ENCODE measurements around the gene CCDC200. TPM values are rescaled to one million over a fixed set of nuclear protein-coding genes. Genes with fewer than 3 reads are reported as not detected.

CCDC200 gene
- total RNA-seq, 1 donor from 2014 or later, result not detected

- DNase-seq (ENCODE audit: low spot score), result no peak
- Mint-ChIP-seq H3K4me3 (ENCODE audit: unreplicated experiment) (no peak overlapping the region), H3K27ac (ENCODE audit: unreplicated experiment) (no peak overlapping the region), H3K36me3 (ENCODE audit: low read depth, unreplicated experiment) (peaks cover 13% of the 10 kb centered on the region), H3K4me1 (ENCODE audit: unreplicated experiment) (no peaks in the 10 kb centered on the region), H3K27me3 (ENCODE audit: unreplicated experiment) (peaks cover 1% of the 10 kb centered on the region), H3K9me3 (ENCODE audit: unreplicated experiment) (no peaks in the 10 kb centered on the region)
- TF ChIP-seq CTCF (IDR thresholded peaks at IDR 0.05; ENCODE audit: unreplicated experiment), result no peak
Measured at GRCh38 chr17:43183921-43184320, 44.5 kb downstream of the CCDC200 start.

GRCh38 chr17:43176119-43176570, 52.3 kb downstream of the CCDC200 start:
- Mint-ChIP-seq H3K9me3 (ENCODE audit: unreplicated experiment) (no peaks in the 10 kb centered on the region), H3K36me3 (ENCODE audit: low read depth, unreplicated experiment) (peaks cover 11% of the 10 kb centered on the region), H3K4me1 (ENCODE audit: unreplicated experiment) (peaks cover 30% of the 10 kb centered on the region), H3K27me3 (ENCODE audit: unreplicated experiment) (no peaks in the 10 kb centered on the region), H3K4me3 (ENCODE audit: unreplicated experiment) (no peak overlapping the region), H3K27ac (ENCODE audit: unreplicated experiment) (peak overlapping the region; percentile 84)
- no peak for DNase-seq (ENCODE audit: low spot score)
- TF ChIP-seq CTCF (IDR thresholded peaks at IDR 0.05; ENCODE audit: unreplicated experiment), result no peak

GRCh38 chr17:43175213-43176118, 53.0 kb downstream of the CCDC200 start:
- Mint-ChIP-seq H3K9me3 (ENCODE audit: unreplicated experiment) (no peaks in the 10 kb centered on the region), H3K27ac (ENCODE audit: unreplicated experiment) (peak overlapping the region; percentile 34), H3K27me3 (ENCODE audit: unreplicated experiment) (no peaks in the 10 kb centered on the region), H3K36me3 (ENCODE audit: low read depth, unreplicated experiment) (peaks cover 11% of the 10 kb centered on the region), H3K4me3 (ENCODE audit: unreplicated experiment) (no peak overlapping the region), H3K4me1 (ENCODE audit: unreplicated experiment) (peaks cover 30% of the 10 kb centered on the region)
- TF ChIP-seq CTCF (IDR thresholded peaks at IDR 0.05; ENCODE audit: unreplicated experiment), result no peak
- DNase-seq (ENCODE audit: low spot score), result no peak

- Mint-ChIP-seq H3K36me3 (ENCODE audit: low read depth, unreplicated experiment) (no peaks in the 10 kb centered on the region), H3K4me1 (ENCODE audit: unreplicated experiment) (peaks cover 39% of the 10 kb centered on the region), H3K9me3 (ENCODE audit: unreplicated experiment) (no peaks in the 10 kb centered on the region), H3K27ac (ENCODE audit: unreplicated experiment) (no peak overlapping the region), H3K27me3 (ENCODE audit: unreplicated experiment) (peaks cover 3% of the 10 kb centered on the region), H3K4me3 (ENCODE audit: unreplicated experiment) (no peak overlapping the region)
- TF ChIP-seq CTCF (IDR thresholded peaks at IDR 0.05; ENCODE audit: unreplicated experiment), result no peak
- peak; percentile 20 for DNase-seq (ENCODE audit: low spot score)
Measured at GRCh38 chr17:43171586-43172487, 56.6 kb downstream of the CCDC200 start.

Other genes with a start within 250 kb of the CCDC200 start
- 1.5 TPM for gene PTGES3L, start 248.5 kb downstream of the CCDC200 start, total RNA-seq (ENCODE audit: unreplicated experiment)
- gene RUNDC1, start 248.1 kb downstream of the CCDC200 start, total RNA-seq (ENCODE audit: unreplicated experiment), result 12.2 TPM
- gene RPL27, start 230.2 kb downstream of the CCDC200 start, total RNA-seq (ENCODE audit: unreplicated experiment), result 1,237 TPM
- 4.2 TPM for gene IFI35, start 221.8 kb downstream of the CCDC200 start, total RNA-seq (ENCODE audit: unreplicated experiment)
- gene VAT1, start 206.2 kb downstream of the CCDC200 start, total RNA-seq (ENCODE audit: unreplicated experiment), result 460 TPM
- gene RND2, start 203.4 kb downstream of the CCDC200 start, total RNA-seq (ENCODE audit: unreplicated experiment), result 5.9 TPM
- gene BRCA1, start 103.3 kb downstream of the CCDC200 start, total RNA-seq (ENCODE audit: unreplicated experiment), result 8.7 TPM
- 74.9 TPM for gene NBR1, start 57.4 kb downstream of the CCDC200 start, total RNA-seq (ENCODE audit: unreplicated experiment)
- 14.4 TPM for gene TMEM106A, start 16.7 kb downstream of the CCDC200 start, total RNA-seq (ENCODE audit: unreplicated experiment)
- 10,056 TPM for gene RNU2-1, start 5.4 kb upstream of the CCDC200 start, total RNA-seq (ENCODE audit: unreplicated experiment)
- gene ARL4D, start 170.4 kb upstream of the CCDC200 start, total RNA-seq (ENCODE audit: unreplicated experiment), result 35.7 TPM

All from endothelial cell (in vitro differentiated cells).